Stimulated activated CD4-positive, alpha-beta T cell treated with anti-CD3 and anti-CD28 coated beads, Interleukin-12 subunit alpha, Interleukin-12 subunit beta, amount 100 ng/mL, for 4 hours (primary cell): ENCODE results near the gene LSM11.
"Not testable (repeated sequence)": the region's sequence is repeated elsewhere in the genome, so short reads cannot be mapped to it uniquely, and the experiment has no call there.

Source experiments
- DNase-seq: peaks from one replicate; pipeline ENCODE4 v3.0.0-alpha.2; 2020

The LSM11 gene

DNA sequence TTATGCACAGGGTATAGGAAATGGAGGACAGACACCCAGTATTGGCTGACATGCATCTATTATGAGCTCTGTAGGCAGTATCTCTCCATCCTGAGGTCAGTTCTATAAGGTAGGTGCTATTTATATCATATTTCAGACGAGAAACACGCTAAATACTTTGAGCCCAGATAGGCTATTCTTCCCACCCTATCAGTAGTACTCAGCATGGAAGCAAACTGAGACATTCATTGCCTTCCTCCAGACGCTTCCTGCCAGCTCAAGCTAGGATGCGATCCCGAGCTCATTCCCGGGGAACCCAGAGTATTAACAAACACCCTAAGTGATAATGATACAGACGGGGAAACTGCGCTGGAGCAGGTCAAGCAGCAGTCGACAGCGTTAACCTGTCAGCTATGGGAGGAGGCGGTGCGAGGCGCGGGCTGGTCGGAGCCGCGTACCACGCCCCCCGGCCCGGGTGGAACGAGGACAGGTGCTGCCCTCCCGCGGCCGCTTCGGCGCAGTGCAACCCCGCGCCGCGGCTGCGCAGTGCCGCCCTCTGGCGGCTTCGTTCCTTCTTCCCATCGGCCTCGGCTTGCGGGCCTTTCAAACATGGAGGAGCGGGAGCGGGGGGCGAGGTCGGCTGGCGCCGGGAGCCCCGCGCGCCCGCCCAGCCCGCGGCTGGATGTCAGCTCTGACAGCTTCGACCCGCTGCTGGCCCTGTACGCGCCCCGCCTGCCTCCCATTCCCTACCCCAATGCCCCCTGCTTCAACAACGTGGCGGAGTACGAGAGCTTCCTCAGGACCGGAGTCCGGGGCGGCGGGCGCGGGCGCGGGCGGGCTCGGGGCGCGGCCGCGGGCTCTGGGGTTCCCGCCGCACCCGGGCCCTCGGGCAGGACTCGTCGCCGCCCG is at the start of gene LSM11:
Gene LSM11, plus strand, starts transcription at position 550 of the 888 bp plus-strand sequence. Its CDS starts 39 bp downstream, at position 589.
- DNase-seq, result peak; percentile 91

DNA sequence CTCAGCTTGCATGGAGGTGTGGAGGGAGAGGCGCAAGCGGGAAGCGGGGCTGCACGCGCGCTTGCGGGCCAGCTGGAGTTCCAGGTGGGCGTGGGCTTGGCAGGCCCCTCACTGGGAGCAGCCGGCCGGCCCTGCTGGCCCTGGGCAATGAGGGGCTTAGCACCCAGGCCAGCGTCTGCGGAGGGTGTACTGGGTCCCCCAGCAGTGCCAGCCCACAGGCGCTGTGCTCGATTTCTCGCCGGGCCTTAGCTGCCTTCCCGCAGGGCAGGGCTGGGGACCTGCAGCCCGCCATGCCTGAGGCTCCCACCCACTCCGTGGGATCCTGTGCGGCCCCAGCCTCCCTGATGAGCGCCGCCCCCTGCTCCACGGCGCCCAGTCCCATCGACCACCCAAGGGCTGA is 49.7 kb upstream of the LSM11 start:
- not testable (repeated sequence) for DNase-seq

DNA sequence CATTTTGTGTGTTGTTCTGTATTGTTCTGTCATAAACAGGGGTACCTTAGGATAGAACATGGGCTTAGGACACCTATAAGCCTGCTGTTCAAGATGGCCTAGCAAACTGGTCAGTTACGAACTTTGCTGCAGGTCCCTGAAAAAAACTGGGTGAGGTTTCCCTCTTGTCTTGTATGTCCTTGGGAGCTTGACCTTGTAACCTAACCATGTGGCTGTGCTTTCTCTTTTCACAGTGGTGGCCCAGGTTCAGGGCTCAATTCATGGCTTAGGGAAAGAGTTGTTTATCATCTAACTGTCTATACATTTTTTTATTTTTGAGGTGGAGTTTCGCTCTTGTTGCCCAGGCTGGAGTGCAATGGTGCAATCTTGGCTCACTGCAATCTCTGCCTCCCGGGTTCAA is 47.4 kb upstream of the LSM11 start:
- not testable (repeated sequence) for DNase-seq

DNA sequence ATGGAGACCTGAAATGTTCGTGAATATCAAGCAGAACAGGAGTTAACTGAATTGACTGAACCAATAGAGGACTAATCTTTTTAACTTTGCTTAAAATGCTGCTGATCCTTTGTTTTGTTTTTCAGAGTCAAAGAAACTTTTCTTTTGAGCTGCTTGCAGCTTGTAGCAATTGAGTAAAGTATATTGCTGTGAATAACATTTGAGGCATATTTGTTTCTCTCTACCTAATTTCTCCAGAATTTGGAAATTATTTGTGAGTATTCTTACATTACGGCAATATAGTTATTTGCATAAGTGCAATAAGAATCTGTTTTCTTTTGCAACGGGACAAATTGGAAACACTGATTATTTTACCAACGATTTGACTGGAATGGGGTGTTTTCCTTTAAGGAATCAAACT is 44.8 kb upstream of the LSM11 start:
- not testable (repeated sequence) for DNase-seq

DNA sequence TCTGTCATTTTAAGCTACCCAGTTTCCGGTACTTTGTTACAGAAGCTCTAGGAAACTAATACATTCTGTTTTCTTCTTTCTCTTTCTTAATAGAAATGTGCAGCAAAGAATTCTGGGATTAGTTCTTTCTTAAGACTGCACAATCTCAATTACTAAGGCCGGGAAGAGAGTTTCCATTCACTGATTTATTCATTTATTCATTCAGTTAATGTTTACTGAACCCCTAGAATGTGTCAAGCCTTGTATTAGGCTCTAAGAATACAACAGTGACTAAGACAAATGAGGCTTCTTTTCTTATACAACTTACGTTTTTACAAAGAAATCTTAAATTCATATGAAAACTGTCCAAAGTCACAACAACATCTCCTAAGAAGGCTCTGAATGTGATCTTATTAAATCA is 39.8 kb upstream of the LSM11 start:
- DNase-seq, result no peak

DNA sequence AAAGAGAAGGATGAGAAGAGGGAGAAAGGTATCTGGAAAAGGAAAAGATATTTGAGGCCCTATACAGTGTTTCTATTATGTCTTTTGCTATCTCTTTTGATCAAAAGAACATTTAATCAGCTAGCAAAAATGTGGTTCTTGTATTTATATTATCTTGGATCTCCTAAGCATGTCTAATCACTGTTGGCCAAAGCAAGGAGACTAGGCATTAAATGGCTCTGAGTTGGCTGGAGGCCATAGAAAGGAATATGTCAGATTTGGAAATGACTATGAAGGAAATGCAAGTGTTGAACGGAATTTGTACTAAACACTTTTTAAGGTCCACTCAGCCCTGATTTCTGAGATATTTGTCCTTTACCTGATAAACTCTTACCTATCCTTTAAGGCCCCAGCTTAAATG is 34.6 kb upstream of the LSM11 start:
- DNase-seq, result no peak

DNA sequence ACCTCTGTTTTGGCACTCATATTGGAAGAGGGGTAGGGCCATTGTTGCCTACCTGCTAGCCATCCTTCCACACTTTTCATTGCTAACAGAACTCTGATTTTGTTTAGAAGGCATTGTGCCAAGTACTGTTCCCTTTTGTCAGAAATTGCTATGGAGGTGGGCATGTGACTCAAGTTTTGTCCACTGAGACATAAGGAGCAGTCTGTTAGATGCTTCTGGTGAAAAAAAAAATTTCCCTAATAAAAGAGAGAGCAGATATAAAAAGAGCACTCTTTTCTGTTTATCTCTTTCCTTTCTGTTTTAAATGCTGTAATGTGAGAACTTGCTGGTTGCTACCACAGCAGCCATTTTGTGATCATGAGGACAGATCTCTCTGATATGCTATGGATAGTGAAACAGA is 34.2 kb upstream of the LSM11 start:
- DNase-seq, result no peak

DNA sequence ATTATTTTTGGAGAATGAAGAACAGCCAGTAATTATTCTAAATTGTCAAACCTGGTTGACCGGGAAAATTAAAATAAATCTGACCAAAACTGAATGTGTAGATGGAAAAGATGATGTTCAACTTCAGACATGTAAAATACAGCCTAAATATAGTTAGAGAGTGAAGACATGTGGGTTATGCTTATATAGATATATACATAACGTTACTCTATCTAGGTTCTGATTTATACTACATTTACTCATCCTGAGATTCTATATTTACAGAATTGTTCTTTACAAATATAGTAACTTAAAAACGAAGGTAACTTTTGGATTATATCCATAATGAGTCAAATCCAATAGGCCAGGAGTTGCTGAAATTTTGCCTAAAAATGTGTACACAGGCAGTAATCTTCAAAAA is 33.1 kb upstream of the LSM11 start:
- no peak for DNase-seq

DNA sequence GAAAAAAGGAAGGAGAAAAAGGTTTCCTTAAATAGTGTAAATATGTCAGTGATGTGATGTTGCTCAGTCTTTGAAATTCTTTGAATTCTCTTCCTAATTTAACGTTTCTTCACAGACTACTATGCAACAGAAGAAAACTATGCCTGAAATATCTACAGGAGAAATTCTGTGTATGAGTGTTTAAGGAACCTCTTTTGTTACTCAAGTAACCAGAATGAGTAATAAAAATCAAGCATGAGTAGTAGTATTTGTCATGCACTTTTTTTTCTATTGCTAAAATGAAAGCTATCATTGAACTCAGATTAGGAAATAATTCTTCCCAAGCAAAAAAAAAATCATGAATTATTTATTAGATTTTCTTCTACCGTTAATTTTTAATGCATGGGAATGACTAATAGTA is 32.6 kb upstream of the LSM11 start:
- no peak for DNase-seq

DNA sequence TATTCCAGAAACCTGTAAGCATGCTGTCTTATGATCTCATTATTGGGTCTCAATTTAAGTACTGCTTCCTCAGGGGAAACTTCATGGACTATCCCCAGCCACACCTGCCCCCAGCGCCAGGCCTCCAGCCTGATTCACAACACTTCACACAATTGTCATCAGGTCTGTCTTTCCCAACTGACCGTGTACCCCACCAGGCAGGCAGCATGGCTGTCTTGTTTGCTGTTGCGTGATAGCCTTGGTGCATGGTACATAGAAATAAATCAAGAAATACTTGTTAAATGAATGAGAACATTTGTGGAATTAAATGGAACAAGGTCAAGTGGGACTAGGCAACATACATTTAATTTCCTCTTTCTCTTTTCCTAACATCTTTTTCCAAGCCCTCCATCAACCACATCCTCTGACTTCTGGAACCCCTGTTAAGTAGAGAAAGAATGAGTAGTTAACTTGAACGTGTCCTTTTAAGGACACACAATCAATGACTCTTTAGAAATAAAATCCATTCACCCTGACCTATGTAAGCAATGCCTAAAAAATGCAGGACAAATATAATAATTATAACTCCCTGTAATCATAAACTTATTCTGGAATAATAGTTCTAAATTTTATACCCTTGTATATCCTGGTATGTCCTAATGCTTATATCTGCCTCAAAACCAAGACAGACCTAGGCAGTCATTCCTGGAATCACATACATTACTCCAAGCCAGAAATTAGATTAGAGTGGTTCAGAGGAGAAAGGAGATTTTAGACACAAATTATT is 29.5 kb upstream of the LSM11 start:
- no peak for DNase-seq

DNA sequence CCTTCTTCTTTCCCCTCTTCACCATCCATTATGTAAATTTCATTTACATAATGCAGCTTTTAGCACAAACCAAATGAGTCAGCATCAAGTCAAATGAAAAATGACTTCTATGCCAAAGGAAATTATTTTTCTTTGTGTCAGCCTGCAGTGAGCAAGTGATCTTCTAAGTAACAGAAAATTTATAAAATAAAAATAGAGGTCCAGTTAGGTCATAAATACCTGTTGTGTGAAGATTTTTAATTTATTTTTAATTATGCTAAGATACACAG is 29.0 kb upstream of the LSM11 start:
- DNase-seq, result no peak

DNA sequence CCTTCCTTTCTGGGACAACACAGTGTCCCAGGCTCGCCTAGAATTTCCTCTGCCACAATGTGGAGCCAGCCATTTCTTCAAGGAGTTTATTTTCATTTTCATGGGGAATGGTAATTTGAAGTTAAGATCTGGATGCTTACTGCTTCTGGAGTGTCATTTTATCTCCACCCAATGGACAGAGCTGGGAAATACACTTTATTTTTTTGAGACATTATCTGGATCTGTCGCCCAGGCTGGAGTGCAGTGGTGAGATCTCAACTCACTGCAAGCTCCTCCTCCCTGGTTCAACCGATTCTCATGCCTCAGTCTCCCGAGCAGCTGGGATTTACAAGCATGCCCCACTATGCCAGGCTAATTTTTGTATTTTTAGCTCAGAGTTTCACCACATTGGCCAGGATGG is 25.0 kb upstream of the LSM11 start:
- DNase-seq, result no peak

DNA sequence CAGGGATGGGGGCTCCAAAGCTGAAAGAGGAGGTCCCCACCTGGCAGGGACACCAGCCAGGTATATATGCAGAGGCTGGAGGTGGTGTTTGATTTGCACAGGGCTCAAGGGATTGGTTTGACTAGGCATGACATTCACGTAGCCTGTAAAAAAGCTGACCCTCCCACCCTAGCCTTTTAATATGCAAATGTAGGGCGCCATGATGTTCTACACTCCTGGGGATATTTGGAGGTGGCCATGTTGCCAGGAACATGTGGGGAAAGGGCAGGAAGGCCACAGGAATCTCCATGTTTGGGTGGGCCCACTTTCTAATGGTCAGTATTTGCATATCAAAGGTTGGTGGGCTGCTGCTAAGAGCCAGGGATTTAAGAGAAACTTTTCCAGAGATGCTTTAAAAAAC is 24.3 kb upstream of the LSM11 start:
- DNase-seq, result no peak

DNA sequence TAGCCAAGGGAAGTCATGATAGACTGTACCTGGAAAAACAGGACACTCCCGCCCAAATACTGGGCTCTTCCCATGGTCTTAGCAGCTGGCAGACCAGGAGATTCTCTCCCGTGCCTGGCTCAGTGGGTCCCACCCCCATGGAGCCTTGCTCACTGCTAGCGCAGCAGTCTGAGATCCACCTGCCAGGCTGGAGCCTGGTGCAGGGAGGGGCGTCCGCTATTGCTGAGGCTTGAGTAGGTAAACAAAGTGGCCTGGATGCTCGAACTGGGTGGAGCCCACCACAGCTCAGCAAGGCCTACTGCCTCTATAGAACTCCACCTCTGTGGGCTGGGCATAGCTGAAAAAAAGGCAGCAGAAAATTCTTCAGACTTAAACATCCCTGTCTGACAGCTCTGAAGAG is 22.4 kb upstream of the LSM11 start:
- DNase-seq, result no peak

DNA sequence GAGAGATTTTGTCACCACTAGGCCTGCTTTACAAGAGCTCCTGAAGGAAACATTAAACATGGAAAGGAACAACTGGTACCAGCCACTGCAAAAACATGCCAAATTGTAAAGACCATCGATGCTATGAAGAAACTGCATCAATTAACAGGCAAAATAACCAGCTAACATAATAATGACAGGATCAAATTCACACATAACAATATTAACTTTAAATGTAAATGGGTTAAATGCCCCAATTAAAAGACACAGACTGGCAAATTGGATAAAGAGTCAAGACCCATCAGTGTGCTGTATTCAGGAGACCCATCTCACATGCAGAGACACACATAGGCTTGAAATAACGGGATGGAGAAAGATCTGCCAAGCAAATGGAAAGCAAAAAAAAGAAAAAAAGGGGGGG is 20.6 kb upstream of the LSM11 start:
- not testable (repeated sequence) for DNase-seq

DNA sequence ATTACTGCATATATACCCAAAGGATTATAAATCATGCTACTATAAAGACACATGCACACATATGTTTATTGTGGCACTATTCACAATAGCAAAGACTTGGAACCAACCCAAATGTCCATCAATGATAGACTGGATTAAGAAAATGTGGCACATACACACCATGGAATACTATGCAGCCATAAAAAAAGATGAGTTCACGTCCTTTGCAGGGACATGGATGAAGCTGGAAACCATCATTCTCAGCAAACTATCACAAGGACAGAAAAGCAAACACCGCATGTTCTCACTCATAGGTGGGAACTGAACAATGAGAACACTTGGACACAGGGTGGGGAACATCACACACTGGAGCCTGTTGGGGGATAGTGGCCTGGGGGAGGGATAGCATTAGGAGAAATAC is 16.9 kb upstream of the LSM11 start:
- not testable (repeated sequence) for DNase-seq

DNA sequence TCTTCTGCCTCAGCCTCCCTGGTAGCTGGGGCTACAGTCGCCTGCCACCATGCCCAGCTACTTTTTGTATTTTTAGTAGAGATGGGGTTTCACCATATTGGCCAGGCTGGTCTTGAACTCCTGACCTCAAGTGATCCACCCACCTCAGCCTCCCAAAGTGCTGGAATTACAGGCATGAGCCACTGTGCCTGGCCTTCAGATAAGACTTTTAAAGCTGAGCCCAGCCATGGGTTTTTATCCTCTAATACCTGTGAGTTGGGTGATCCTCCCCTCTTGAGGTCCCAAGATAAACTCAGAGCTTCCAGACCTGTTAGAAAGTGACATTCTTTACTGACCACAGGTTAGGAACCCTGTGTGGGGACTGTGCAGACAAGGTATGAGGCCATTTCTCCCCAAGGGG is 15.7 kb upstream of the LSM11 start:
- DNase-seq, result not testable (repeated sequence)

DNA sequence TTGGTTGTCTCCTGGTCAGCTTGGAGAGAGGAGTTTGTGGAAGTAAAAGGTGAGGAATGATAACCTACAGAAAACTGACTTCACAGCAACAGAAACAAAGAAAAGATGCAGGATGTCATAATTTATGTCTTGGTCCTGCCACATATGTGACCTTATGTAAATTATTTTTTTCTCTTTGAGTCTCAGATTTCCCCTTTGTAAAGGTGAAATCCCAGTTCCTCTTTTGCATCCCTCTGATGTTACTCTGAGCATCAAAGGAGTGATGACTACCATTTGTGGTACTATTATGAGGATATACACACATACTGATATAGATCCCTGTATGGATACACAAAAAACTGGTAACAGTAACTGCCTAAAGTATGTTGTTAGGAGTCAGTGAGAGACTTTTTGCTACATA is 13.7 kb upstream of the LSM11 start:
- DNase-seq, result no peak

DNA sequence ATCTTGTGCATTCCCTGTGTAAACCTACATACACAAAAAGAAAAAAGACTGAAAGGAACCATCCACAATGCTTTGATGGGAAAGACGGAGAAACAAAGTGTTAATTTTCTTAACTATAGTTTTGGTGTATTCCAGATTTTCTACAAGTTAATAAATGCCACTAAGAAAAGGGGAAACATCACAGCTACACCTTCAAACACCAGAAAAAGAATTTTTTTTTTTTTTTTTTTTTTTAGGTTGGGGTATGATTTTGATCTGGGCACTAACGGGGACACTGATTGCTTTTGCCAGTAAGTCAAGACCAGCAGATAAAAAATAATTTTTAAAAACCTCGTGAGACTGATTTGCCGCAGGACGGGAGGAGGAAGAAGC is 12.6 kb upstream of the LSM11 start:
- no peak for DNase-seq

DNA sequence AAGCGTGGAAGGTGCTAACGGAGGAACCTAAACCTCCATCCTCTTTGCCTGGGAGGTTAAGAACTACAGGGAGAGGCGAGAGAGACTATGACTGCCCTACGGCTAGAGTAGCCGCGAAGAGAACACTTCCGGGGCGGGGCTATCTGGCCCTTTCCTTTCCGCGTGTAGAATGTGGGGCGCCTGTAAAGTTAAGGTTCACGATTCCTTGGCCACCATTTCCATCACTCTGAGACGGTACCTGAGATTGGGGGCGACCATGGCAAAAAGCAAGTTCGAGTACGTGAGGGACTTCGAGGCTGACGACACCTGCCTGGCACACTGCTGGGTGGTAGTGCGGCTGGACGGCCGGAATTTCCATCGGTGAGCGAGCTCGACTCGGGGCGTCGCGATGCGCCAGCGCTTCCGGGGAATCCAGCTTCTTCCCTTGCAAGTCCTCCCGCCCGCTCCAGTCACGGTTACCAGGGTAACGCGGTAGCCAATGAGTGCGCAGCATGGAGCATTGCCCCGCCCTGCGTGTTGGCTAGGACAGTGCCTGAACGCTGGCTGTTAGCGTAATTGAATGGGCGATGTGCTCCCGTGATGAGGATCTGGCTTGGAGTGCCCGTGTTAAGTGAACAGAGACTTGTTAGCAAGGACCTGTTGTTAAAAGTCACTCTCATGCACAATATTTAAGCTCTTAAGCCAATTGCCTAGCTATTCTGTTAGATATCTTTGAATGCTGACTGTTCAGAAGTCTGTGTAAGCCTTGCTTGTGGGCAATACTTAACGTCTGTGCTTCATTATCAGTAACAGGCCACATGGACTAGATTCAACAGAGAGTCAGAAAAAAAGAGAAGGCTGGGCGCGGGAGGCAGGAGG is 12.0 kb upstream of the LSM11 start, which contains the start of gene THG1L:
Gene THG1L, plus strand, starts transcription at position 149 of the 858 bp plus-strand sequence. Its CDS starts 21 bp downstream, at position 170.
- peak; percentile 96 for DNase-seq

DNA sequence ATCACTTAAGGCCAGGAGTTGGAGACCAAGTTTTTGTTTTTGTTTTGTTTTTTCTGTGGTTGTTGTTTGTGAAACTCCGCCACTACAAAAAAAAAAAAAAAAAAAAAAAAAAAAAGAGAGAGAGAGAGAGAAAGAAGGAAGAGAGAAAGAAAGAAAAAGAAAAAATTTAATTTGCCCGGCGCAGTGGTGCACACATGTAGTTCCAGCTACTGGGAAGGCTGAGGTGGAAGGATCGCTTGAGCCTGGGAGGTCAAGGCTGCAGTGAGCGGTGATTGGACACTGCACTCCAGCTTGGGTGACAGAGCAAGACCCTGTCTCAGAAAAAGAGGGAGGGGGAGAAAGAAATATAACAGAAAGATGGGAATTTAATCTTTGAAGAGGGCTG is 11.4 kb upstream of the LSM11 start:
- no peak for DNase-seq

DNA sequence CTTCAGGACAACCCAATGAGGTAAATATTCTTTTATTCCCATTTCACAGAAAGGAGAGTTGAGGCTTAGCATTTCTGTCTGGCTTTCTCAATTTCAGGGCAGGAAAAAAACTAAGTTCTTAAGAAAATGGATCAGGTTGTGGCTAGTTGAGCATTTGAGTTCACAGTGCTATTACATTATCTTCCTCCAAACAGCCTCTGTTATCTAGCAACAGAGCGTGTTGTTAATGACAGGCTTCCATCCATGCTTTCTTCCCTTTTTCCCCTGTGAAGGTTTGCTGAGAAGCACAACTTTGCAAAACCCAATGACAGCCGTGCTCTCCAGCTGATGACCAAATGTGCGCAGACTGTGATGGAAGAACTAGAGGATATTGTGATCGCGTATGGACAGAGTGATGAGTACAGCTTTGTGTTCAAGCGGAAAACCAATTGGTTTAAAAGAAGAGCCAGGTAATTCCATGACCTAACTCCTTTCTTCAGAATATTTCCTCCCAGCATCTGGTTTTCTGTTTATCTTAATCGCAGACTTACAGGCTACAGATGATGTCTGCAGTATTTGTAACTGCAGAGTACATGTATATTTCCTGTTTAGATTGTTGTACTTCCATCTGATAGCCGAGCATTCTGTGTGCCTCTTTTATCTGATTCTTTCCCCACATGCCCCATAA is 10.8 kb upstream of the LSM11 start:
- DNase-seq, result no peak

DNA sequence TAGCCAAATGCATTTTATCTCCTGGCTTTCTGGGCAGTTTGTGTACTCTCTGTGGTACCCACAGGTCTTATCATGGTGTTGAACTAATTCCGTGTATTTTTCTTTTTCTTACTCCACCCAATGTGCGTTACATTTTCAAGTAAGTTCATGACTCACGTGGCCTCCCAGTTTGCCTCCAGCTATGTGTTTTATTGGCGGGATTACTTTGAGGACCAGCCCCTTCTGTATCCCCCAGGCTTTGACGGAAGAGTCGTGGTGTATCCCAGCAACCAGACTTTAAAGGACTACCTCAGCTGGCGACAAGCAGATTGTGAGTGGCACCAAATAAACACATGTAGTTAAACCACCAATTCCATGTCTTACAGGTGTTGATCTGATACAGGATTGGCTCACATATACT is 9.1 kb upstream of the LSM11 start:
- DNase-seq, result no peak
